ENCODE measurements around the gene C17orf75. TPM values are rescaled to one million over a fixed set of nuclear protein-coding genes. Genes with fewer than 3 reads are reported as not detected.

The C17orf75 gene
- polyA plus RNA-seq, 3 donors: 4.1 to 5.7 (median 5.0) TPM

- H3K4me3 Mint-ChIP-seq: no peak overlapping the region
- peaks cover 4% of the 10 kb centered on the region for H3K79me2 ChIP-seq (ENCODE audit: insufficient read depth, low read length)
- no peak overlapping the region for H3K4me2 ChIP-seq (replicated peaks; ENCODE audit: extremely low read depth, low read length, poor library complexity, severe bottlenecking)
- H2AFZ ChIP-seq (ENCODE audit: insufficient read depth, low read depth, low read length, poor library complexity, severe bottlenecking): no peak overlapping the region
- H3K4me1 Mint-ChIP-seq: peaks cover 28% of the 10 kb centered on the region
- H3K9ac ChIP-seq (ENCODE audit: insufficient read depth, low read length, poor library complexity, severe bottlenecking): no peak overlapping the region
- TF ChIP-seq CTCF (IDR thresholded peaks at IDR 0.05): no peak
- no peaks in the 10 kb centered on the region for H3K27me3 Mint-ChIP-seq (ENCODE audit: low read depth in 3 of 3)
- intact Hi-C loops (cut with micrococcal nuclease): no loop called here
- H3K4me1 ChIP-seq (ENCODE audit: control insufficient read depth in 1 of 2, insufficient read depth in 2 of 2, low read length in 2 of 2): peaks cover 28 to 30% of the 10 kb centered on the region in 2 donors
- no peaks in the 10 kb centered on the region for H4K20me1 ChIP-seq (ENCODE audit: insufficient read depth, low read length)
- peaks cover 33 to 41% of the 10 kb centered on the region in 2 donors for H3K36me3 Mint-ChIP-seq
- no peaks in the 10 kb centered on the region for H3K27me3 ChIP-seq (ENCODE audit: control insufficient read depth in 2 of 2, insufficient read depth in 2 of 2, low read length in 2 of 2)
- no peak overlapping the region for H3K4me3 ChIP-seq (replicated peaks in 1 of 3; ENCODE audit: low read depth in 2 of 3, low read length in 3 of 3)
- peaks cover 17 to 51% of the 10 kb centered on the region in 2 donors for H3K36me3 ChIP-seq (replicated peaks in 1 of 2; ENCODE audit: control insufficient read depth in 1 of 2, insufficient read depth in 2 of 2, low read length in 2 of 2)
- H3K27ac Mint-ChIP-seq: no peak overlapping the region
- no peaks in the 10 kb centered on the region for H3K9me3 ChIP-seq (replicated peaks in 1 of 2; ENCODE audit: control insufficient read depth in 1 of 2, insufficient read depth in 1 of 2, low read length in 2 of 2)
- no peaks in the 10 kb centered on the region for H3K9me3 Mint-ChIP-seq
- no peak for DNase-seq
- H3K27ac ChIP-seq (ENCODE audit: low read depth in 1 of 2, low read length in 2 of 2): no peak overlapping the region
Observed at GRCh38 chr17:32335046-32335445, 6.9 kb downstream of the C17orf75 start.

- intact Hi-C loops (cut with micrococcal nuclease): no loop called here
- peaks cover 4% of the 10 kb centered on the region for H3K79me2 ChIP-seq (ENCODE audit: insufficient read depth, low read length)
- no CpG with 5 or more reads among the region's 2 CpGs for WGBS (ENCODE audit: insufficient coverage)
- H3K36me3 ChIP-seq (replicated peaks in 1 of 2; ENCODE audit: control insufficient read depth in 1 of 2, insufficient read depth in 2 of 2, low read length in 2 of 2): peaks cover 17 to 44% of the 10 kb centered on the region in 2 donors
- H3K36me3 Mint-ChIP-seq: peaks cover 26 to 30% of the 10 kb centered on the region in 2 donors
- no peak overlapping the region for H3K9ac ChIP-seq (ENCODE audit: insufficient read depth, low read length, poor library complexity, severe bottlenecking)
- peaks cover 40% of the 10 kb centered on the region for H3K4me1 Mint-ChIP-seq
- no peaks in the 10 kb centered on the region for H3K27me3 ChIP-seq (ENCODE audit: control insufficient read depth in 2 of 2, insufficient read depth in 2 of 2, low read length in 2 of 2)
- no peak overlapping the region for H3K4me3 Mint-ChIP-seq
- no peak overlapping the region for H3K4me3 ChIP-seq (replicated peaks in 1 of 3; ENCODE audit: low read depth in 2 of 3, low read length in 3 of 3)
- no peak overlapping the region for H2AFZ ChIP-seq (ENCODE audit: insufficient read depth, low read depth, low read length, poor library complexity, severe bottlenecking)
- H4K20me1 ChIP-seq (ENCODE audit: insufficient read depth, low read length): no peaks in the 10 kb centered on the region
- no peak overlapping the region for H3K27ac ChIP-seq (ENCODE audit: low read depth in 1 of 2, low read length in 2 of 2)
- no peaks in the 10 kb centered on the region for H3K9me3 Mint-ChIP-seq
- no peaks in the 10 kb centered on the region for H3K9me3 ChIP-seq (replicated peaks in 1 of 2; ENCODE audit: control insufficient read depth in 1 of 2, insufficient read depth in 1 of 2, low read length in 2 of 2)
- H3K27ac Mint-ChIP-seq: no peak overlapping the region
- TF ChIP-seq CTCF (IDR thresholded peaks at IDR 0.05): no peak
- peaks cover 33 to 36% of the 10 kb centered on the region in 2 donors for H3K4me1 ChIP-seq (ENCODE audit: control insufficient read depth in 1 of 2, insufficient read depth in 2 of 2, low read length in 2 of 2)
- DNase-seq: no peak
- H3K27me3 Mint-ChIP-seq (ENCODE audit: low read depth in 3 of 3): no peaks in the 10 kb centered on the region
- H3K4me2 ChIP-seq (replicated peaks; ENCODE audit: extremely low read depth, low read length, poor library complexity, severe bottlenecking): no peak overlapping the region
Observed at GRCh38 chr17:32333187-32333586, 8.8 kb downstream of the C17orf75 start.

Measured in CD14-positive monocyte (primary cell).